SH-SY5Y (cell line): ENCODE data around the gene RTN4RL1.

Source experiments
- GATA2 ChIP-seq: IDR thresholded peaks from 2 replicates; pipeline ENCODE4 v1.6.1; 2011; ENCODE audit warnings: mild to moderate bottlenecking, low read depth, low read length
- GATA3 ChIP-seq: IDR thresholded peaks from 2 replicates; pipeline ENCODE4 v1.6.1; 2011; ENCODE audit warnings: low read depth, mild to moderate bottlenecking, low read length, moderate library complexity

DNA sequence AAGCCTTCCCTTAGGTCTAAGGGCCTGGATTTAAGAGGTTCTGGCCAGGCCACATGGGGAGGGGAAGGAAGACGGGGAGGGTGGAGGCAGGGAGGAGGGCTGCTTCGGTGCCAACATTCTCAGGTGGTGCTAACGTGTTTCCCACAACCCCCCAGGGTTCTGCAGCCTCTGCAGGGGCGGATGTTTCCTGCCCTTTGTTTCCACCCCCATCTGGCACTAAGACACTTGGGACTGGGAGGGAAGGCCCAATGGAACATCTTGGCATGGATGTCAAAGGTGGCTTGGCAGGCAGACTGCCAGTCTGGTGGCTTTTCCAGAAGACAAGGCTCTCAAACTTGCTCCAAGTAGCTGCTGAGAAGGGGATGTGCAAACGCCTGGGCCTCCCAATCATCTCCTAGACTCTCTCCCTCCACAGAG is 42.5 kb upstream of the RTN4RL1 start:
- TF ChIP-seq GATA3 = no peak
- no peak for TF ChIP-seq GATA2
